Activated CD8-positive, alpha-beta memory T cell treated with anti-CD3 and anti-CD28 coated beads for 24 hours (primary cell): Measurements from ENCODE around the gene RUFY1.

Source experiments
- DNase-seq: peaks from one replicate; pipeline ENCODE4 v3.0.0-alpha.2; 2020

RUFY1 gene

DNA sequence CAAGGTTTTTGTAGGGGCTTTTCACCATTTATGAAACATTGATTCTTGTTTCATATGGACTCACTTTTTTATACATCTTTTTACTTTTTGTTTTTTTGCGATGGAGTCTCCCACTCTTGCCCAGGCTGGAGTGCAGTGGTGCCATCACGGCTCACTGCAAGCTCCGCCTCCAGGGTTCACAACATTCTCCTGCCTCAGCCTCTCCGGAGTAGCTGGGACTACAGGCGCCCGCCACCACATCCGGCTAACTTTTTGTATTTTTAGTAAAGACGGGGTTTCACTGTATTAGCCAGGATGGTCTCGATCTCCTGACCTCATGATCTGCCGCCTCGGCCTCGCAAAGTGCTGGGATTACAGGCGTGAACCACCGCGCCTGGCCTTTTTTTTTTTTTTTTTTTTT, 7.1 kb upstream of the RUFY1 start:
- DNase-seq: peak; percentile 4

DNA sequence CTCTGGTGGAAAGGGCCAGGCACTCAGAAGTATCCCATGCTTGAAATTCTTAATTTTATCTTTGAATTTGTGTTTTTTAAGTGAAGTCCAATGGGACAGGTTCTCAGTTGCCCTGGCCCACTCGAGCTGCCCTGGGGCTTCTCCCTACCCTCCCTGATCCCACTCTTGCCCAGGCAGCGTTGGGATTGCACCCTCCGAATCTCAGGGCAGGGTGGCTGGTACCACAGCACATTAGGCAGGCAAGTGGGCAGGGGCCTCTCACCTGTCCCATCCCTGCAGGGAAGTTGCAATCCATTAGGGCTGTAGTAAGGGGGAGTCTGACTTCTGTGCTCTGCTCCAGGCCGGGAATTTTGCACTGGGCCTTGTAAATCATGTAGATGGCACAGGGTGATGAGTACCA, 2.7 kb downstream of the RUFY1 start:
- peak; percentile 33 for DNase-seq

DNA sequence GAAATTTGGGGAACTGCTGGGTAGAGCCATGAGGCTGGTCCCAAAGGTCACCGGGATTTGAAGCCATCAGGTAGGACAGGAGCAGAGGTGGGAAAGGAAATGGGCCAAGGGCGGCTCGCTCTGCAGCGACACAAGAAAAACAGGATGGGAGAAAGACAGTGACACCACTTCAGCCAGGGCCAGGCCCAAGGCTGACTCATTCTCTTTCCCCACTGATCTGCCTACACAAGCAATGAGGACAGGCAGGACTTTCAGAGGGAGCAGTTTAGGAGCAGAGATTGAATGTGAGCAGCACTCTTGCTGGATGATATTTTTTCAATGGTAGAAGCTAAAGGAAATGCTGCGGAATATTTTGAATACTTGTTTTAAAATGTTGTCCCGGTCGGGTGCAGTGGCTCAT, 3.5 kb downstream of the RUFY1 start:
- peak; percentile 28 for DNase-seq

DNA sequence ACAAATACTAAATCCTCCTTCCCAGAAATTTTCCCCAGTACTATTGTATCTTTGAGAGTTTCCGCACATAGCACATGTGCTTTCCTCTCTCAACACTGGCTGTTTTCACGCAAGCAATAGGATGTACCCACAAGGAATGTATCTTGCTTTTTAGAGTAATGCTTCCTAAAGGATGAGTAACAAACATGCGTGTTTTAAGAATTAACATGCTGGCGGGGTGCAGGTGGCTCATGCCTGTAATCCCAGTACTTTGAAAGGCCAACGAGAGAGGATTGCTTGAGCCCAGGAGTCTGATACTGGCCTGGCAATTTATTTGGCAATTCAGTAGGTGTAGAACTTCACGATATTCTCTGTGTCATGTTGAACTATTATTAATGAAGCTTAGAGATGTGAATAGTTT, 4.6 kb downstream of the RUFY1 start:
- peak; percentile 41 for DNase-seq

DNA sequence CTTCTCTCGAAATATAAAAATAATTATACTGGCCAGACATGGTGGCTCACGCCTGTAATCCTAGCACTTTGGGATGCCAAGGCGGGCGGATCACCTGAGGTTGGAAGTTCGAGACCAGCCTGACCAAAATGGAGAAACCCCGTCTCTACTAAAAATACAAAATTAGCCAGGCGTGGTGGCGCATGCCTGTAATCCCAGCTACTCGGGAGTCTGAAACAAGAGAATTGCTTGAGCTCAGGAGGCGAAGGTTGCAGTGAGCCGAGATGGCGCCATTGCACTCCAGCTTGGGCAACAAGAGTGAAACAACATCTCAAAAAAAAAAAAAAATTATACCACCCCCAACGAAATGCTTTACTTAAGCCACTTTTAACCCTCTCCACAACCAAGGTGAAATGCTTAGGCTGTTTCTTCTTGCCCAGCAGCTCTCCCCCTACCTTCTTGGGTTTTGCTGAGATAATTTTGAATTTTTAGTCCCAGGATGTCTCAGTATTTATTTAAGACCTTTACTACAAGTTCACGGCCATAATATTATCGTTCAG, 8.0 kb downstream of the RUFY1 start:
- DNase-seq: peak; percentile 24

DNA sequence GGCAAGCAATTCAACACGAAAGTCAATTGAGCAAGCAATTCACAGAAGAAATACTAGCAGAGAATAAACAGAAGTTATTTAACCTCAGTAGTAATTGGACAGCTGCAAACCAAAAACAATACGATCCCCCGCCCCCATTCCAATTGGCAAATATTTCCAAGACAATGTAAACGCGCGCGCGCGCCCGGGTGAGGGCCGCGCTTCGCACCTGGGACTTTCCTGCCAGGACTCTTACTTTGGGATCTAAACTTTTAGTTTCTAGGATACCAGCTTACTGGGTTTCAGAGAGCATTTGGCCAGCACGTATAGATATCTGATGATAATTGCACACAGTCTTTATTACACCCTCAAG, 8.6 kb downstream of the RUFY1 start:
- DNase-seq: peak; percentile 55

DNA sequence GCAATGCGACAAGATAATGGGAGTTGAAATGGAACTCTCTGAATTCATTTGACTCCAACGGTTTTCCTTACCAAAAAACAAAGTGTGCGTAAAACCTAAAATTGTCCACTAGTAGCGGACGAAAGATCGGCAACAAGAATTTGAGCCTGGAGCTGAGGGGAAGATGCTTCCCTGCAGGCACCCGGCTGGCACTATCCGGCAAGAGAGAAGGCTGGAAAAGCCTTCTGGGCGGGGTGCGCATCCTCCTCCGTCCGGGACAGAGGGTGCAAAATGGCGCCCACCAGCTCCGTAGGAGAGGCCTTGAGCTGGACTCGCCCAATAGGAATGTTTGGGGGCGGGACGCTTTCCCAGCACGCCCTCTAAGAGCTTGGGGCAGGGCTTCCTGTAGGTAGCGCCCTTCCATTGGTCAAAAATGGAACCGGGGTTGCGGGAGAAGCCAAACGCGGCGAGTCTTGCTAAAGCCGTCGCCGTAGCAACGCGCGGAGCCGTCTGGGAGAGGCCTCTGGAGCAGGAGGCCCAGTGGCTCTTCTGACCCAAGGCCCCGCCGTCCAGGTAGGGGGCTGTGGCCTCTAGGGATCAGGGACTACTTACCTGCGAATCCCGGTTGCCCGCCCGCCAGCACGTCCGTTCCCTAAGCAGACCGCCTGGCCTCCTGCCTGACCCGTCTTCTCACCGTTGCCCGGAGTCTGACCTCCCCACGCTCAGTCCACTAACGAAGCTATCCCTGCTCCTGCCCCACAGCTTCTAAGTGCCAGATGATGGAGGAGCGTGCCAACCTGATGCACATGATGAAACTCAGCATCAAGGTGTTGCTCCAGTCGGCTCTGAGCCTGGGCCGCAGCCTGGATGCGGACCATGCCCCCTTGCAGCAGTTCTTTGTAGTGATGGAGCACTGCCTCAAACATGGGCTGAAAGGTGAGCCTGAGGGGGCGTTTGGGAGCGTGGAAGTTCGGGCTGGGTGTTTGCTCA, 9.2 kb downstream of the RUFY1 start:
- DNase-seq: peak; percentile 86

DNA sequence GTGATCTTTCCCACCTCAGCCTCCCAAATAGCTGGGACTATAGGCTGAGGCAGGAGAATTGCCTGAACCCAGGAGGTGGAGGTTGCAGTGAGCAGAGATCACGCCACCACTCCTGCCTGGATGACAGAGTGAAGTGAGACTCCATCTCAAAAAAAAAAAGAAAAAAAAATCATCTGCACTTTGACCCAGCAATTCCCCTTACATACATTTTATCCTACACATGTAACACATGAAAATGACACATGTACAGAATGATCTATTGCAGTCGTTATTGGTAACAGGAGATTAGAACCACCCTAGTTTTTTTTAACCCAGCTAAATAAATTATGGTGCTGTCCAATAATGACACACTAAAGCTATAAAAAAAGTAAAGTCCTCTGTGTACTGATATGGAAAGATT, 14.2 kb downstream of the RUFY1 start:
- DNase-seq: peak; percentile 17

DNA sequence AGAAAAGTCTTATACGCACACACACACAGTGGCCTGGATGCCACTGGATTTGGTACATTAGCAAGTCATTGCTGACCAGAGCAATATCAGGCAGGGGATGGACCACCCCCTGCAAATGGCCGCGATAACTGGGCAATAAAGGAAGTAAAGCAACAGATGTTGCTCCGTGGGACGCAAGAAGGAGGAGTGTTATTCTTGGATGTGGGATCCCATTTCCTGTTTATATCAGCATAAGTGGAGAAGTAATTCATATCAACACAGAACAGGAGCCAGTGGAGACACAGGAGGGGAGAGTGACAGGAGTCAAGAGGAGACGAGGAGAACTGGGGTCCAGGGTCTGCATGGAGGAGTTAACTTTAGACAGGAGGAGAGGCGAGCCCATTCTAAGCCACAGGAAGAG, 18.4 kb downstream of the RUFY1 start:
- no peak for DNase-seq

DNA sequence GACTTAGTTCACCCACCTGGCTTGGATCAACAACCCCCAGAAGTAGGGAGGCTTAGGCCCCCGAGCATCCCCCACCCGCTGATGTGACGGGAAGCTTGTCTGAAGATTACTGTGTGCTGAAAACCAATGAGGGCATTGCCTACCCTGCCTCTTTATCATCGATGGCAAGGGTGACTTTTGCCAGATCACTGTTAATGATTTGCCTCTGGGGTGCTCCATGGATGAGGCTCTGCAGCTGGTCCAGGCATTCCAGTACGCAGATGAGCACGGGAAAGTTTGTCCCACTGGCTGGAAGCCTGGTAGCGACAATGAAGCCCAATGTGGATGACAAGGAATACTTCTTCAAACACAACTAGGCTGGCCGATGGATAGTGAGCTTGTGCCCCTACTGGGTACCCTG, 22.0 kb downstream of the RUFY1 start:
- DNase-seq: no peak

DNA sequence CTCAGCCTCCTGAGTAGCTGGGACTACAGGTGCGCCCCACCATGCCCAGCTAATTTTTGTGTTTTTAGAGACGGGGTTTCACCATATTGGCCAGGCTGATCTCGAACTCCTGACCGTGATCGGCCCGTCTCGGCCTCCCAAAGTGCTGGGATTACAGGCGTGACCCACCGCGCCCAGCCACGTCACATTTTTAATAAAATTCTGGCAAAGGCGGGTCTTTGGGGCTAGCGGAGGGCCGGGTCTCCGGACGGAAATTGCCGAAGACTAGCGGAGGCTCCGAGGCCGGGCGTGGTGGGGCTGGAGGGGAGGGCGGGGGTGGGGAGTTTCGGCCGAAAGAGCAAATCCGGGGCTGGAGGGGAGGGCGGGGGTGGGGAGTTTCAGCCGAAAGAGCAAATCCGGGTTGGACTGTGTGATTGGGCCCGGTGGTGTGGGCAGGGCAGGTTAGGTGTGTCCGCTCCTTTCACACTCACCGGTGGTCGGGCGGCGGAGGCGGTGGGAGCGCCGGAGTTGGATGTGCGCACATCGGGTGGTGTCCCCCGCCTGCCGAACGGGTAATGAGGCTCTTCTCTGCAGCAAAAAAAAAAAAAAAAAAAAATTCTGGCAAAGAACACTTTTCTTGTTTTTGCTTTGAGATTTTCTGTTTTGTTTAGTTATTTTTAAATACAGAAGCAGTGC, 27.1 kb downstream of the RUFY1 start:
- DNase-seq: no peak

DNA sequence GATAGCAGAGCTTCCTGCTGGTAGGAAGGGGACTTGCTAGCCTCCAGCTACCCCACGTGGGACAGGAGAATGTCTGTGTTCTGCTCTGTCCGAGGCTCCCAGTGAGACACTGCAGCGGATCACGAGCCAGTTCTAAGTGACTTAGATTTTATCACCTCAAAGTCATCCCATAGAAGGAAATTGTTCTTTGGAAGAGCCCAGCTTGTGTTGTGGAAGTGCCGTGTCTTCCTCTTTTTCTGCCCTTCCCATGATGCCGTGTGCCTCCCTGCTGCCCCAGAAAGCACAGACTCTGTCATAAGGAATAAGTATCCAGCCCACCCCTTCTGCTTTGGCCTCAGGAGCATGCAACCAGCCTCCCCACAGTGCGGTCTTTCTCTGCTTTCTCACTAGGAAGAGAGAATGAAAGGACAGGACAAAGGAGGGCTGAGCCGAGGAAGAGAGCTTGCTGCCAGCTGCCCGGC, 35.6 kb downstream of the RUFY1 start:
- DNase-seq: no peak

DNA sequence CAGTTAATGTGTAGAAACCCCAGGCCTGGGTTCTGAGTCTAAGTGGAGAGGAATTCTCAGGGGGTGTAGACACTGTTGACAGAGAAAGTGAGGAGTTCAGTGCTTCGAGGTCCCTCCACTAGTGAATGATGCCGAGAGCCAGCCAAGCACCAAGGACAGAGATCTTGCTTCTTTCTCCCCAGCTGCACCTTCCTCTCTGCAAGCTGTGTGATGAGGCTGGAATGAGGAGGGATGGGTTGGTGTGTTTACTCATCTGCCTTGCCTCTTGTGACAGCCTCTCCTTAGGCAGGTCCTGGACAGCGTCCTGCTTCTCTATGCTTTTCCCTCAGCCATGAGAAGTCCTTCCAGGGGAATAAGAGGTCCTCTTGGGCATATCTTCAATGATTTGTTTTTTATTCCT, 37.8 kb downstream of the RUFY1 start:
- DNase-seq: no peak

DNA sequence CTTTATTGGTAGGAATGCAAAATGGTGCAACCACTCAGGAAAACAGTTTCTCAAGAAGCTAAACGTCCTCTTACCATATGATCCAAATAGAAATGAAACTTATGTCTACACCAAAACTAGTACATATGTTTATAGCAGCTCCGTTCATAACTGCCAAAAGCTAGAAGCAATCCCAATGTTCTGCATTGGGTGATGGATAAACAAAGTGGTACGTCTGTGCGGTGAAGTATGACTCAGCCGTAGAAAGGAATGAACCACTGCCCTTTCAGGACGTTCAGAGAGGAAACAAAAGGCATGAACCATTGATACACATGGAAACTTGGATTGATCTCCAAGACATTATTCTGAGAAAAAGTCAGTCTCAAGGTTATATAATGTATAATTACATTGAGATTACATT, 45.6 kb downstream of the RUFY1 start:
- no peak for DNase-seq

DNA sequence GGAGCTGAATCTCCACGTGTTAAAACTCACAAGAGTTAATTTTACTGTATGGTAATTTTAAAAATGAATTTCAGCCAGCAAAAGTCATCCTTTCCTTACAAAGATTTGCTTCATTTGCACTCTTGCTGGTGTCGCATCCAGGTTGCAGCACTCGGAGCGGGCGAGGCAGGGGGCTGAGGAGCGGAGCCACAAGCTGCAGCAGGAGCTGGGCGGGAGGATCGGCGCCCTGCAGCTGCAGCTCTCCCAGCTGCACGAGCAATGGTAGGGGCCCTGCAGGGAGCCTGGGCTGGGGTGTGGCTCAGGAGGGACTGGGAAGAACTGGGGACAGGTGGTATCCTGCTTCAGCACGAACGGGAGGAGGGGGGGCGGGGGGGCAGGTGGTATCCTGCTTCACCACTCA, 46.1 kb downstream of the RUFY1 start:
- no peak for DNase-seq

DNA sequence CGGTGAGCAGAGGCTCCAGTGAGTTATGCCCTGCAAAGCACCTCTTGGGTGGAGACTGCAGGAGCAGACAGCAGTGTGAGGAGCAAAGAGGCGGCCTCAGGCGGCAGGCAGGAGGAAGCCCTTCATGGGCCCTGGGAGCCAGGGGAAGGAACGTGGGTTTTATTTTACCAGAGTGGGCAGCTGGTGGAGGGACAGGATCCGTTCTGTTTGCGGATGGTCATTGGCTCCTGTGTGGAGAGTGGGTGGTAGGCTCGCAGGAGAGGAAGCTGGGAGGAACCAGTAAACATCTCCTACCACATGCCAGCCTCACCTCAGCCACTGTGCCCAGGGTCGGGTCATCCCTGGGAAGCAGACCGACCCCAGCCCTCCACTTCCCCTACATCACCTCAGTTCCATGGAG, 48.7 kb downstream of the RUFY1 start:
- no peak for DNase-seq

DNA sequence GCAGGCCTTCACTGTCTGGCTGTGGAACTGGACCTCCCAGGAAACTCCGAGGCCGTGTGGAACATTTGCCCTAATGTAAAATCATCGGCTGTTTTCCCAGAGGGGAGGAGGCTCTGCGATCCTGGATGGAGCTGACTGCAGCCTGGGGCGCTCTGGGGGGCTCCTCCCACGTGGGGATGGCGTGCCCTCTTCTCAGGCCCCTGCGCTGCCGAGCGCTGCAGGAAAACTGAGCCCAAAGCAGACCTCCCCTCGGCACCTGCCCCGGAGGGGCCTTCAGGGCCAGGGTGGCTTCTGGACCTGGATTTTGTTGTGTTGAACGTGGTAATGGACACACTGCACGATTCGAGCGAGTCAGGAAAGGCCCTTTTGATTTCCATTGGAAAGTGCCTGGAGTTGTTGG, 49.2 kb downstream of the RUFY1 start:
- no peak for DNase-seq

DNA sequence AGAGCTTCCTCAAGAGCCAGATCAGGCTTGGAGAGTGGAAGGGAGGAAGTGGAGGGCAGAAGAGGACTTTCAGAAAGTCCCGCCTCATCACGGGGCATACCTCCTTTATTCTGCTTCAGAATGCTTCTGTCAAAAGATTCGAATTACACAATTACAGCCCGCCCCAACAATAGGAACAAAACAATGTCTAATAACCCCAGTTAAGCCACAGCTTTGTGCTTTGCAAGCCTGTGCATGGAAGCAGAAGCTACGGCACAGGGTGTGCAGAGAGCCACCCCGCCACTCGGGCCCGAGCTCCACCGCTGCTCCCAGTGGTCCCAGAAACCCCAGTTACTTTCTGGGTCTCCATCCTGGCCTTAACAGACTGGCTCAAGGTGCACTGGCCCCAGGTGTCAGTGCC, 49.6 kb downstream of the RUFY1 start:
- no peak for DNase-seq

DNA sequence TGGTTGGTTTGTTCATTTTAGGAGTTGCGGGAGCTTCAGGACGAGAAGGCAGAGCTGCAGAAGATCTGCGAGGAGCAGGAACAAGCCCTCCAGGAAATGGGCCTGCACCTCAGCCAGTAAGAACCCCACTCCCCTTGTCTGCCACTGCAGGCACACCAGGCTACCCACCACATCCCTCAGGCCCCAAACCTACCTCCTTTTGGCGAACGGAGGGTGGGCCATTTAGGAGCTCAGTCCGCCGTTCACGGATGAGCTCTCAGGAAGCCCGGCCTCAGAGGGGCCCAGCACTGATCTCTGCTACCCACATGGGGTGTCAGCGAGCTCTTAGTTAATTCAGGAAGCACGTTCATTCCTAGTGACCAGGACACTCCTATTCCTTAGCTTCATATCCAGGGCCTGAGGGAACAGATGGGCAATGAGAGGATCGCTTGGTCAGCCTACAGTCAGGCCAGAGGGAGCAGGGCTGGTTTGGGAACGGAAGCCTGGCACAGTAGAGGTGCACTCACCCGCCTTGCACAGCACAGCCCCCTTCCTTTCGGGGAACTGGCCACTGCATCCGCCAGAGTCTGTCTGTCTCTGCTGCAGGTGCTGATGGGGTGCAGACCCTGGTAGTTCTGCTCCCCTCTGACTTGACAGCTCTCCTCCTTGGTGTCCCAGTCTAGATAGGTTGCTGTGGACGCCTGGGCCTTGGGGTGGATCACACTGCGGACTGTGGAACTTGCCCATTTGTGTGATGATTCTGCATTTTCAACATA, 51.7 kb downstream of the RUFY1 start:
- DNase-seq: no peak

DNA sequence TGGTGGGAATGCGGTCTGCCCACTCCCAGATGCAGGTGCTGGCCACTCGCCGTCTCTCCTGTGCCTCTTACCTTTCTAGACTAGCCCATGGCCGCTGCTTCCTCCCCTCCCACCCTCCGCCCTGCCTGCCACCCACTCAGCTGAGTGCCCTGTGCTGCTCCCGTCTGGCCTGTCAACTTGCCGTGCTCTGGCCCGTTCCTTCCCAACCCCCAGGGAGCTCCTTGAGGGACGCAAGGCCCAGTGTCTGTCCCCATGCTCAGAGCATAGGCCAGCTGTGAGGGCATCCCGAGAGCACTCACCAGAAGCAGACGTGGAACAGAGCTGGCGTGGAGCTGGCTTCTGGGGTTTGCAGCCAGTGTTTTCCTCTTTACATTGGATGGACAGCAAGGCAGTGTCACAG, 53.0 kb downstream of the RUFY1 start:
- no peak for DNase-seq

DNA sequence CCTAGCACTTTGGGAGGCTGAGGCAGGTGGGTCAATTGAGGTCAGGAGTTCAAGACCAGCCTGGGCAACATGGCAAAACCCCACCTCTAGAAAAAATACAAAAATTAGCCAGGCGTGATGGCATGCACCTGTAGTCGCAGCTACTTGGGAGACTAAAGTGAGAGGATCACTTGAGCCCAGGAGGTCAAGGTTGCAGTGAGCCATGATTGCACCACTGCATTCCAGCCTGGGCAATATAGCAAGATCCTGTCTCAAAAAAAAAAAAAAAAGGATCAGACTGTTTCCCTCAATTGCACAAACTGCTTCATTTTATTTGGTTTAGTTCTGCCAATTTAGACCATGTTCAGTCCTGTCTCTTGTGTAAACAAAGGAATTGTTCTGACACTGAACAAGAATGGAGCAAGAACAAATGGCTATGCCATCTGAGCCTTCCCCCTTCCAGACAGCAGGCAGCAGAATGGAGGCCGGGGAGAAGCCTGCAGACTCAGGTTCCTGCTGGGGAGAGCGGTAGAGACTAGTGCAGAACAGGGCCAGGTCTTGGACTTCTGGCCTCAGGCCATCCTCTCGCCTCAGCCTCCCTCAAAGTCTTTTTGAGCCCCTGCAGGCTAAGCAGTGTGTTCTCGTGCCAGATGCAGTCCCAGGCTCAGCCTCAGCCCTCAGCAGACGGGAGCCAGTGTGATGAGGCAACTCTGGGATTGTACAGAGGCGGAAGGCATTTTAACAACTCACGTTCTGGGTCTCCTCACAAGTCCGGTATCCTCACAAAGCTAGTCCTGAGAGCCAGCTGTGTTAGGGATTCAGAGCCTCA, 54.9 kb downstream of the RUFY1 start:
- no peak for DNase-seq
